Ishikawa (cell line): ENCODE measurements around the gene DLX1.

Experiments used
- CEBPB ChIP-seq: IDR thresholded peaks from 2 replicates; pipeline ENCODE4 v1.6.1; 2012
- CREB1 ChIP-seq: IDR thresholded peaks from 2 replicates; pipeline ENCODE4 v1.6.1; 2012; ENCODE audit warnings: low read depth
- EGR1 ChIP-seq: IDR thresholded peaks from 2 replicates; pipeline ENCODE4 v1.6.1; 2012
- EP300 ChIP-seq: IDR thresholded peaks from 2 replicates; pipeline ENCODE4 v1.6.1; 2012; ENCODE audit warnings: borderline replicate concordance
- NFIC ChIP-seq: IDR thresholded peaks from 2 replicates; pipeline ENCODE4 v1.6.1; 2012
- RAD21 ChIP-seq: IDR thresholded peaks from 2 replicates; pipeline ENCODE4 v1.6.1; 2012; ENCODE audit warnings: low read depth
- TAF1 ChIP-seq: IDR thresholded peaks from 2 replicates; pipeline ENCODE4 v1.6.1; 2012; ENCODE audit warnings: low read depth, mild to moderate bottlenecking
- TCF12 ChIP-seq: IDR thresholded peaks from 2 replicates; pipeline ENCODE4 v1.6.1; 2012; ENCODE audit warnings: low read depth
- TEAD4 ChIP-seq: IDR thresholded peaks from 2 replicates; pipeline ENCODE4 v1.6.1; 2012
- USF1 ChIP-seq: IDR thresholded peaks from 2 replicates; pipeline ENCODE4 v1.6.1; 2012
- ZBTB7A ChIP-seq: IDR thresholded peaks from 2 replicates; pipeline ENCODE4 v1.6.1; 2012; ENCODE audit warnings: low read depth
- TF ChIP-seq, protein P1 (sequence below): IDR thresholded peaks from 2 replicates; pipeline ENCODE4 v1.6.1; 2012; ENCODE audit warnings: low read depth, mild to moderate bottlenecking

GRCh38 chr2:172052000-172052983, 33.0 kb upstream of the DLX1 start:
- TF ChIP-seq EP300 (no peak), TAF1 (no peak), RAD21 (no peak), NFIC (no peak), CEBPB (no peak), EGR1 (no peak), USF1 (no peak), CREB1 (no peak), ZBTB7A (no peak), TCF12 (no peak), TEAD4 (no peak)
- TF ChIP-seq, protein P1, sequence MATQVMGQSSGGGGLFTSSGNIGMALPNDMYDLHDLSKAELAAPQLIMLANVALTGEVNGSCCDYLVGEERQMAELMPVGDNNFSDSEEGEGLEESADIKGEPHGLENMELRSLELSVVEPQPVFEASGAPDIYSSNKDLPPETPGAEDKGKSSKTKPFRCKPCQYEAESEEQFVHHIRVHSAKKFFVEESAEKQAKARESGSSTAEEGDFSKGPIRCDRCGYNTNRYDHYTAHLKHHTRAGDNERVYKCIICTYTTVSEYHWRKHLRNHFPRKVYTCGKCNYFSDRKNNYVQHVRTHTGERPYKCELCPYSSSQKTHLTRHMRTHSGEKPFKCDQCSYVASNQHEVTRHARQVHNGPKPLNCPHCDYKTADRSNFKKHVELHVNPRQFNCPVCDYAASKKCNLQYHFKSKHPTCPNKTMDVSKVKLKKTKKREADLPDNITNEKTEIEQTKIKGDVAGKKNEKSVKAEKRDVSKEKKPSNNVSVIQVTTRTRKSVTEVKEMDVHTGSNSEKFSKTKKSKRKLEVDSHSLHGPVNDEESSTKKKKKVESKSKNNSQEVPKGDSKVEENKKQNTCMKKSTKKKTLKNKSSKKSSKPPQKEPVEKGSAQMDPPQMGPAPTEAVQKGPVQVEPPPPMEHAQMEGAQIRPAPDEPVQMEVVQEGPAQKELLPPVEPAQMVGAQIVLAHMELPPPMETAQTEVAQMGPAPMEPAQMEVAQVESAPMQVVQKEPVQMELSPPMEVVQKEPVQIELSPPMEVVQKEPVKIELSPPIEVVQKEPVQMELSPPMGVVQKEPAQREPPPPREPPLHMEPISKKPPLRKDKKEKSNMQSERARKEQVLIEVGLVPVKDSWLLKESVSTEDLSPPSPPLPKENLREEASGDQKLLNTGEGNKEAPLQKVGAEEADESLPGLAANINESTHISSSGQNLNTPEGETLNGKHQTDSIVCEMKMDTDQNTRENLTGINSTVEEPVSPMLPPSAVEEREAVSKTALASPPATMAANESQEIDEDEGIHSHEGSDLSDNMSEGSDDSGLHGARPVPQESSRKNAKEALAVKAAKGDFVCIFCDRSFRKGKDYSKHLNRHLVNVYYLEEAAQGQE, result no peak
